ENCODE data around the gene DACH1.

The DACH1 gene

DNA sequence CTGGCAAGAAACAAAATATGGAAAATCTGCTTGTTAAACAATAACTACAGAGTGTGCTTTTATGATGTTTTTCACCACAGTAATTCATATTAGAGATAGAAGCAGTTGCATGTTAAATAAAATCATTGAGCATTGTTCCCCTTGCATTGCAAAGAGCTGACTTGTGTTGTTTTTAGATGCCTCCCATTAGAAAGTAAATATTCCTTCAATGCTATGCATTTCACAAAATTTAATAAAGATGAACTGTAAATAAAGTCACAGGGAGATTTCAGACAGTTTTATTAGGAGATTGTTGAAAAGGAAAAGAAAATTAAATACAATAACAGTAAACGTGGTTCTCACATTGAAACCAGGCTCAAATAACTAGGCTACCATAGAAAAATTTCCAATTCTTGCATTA is 429.3 kb downstream of the DACH1 start:
- ChIA-PET CTCF (no interaction called here), POLR2A (no interaction called here)
- no peak for TF ChIP-seq ZNF202 (tag by site-specific recombination; IDR thresholded peaks at IDR 0.05; ENCODE audit: borderline replicate concordance)
- TF ChIP-seq TCF7L2 (IDR thresholded peaks at IDR 0.05; ENCODE audit: borderline replicate concordance, low read depth, low read length) = no peak
- TF ChIP-seq ZBTB48 (tag by site-specific recombination; IDR thresholded peaks at IDR 0.05) = no peak
- no peak for TF ChIP-seq ZNF121 (tag by site-specific recombination; IDR thresholded peaks at IDR 0.05)
- TF ChIP-seq, protein P1, sequence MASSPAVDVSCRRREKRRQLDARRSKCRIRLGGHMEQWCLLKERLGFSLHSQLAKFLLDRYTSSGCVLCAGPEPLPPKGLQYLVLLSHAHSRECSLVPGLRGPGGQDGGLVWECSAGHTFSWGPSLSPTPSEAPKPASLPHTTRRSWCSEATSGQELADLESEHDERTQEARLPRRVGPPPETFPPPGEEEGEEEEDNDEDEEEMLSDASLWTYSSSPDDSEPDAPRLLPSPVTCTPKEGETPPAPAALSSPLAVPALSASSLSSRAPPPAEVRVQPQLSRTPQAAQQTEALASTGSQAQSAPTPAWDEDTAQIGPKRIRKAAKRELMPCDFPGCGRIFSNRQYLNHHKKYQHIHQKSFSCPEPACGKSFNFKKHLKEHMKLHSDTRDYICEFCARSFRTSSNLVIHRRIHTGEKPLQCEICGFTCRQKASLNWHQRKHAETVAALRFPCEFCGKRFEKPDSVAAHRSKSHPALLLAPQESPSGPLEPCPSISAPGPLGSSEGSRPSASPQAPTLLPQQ (tag by site-specific recombination; IDR thresholded peaks at IDR 0.05) = no peak
- TF ChIP-seq, protein P2, sequence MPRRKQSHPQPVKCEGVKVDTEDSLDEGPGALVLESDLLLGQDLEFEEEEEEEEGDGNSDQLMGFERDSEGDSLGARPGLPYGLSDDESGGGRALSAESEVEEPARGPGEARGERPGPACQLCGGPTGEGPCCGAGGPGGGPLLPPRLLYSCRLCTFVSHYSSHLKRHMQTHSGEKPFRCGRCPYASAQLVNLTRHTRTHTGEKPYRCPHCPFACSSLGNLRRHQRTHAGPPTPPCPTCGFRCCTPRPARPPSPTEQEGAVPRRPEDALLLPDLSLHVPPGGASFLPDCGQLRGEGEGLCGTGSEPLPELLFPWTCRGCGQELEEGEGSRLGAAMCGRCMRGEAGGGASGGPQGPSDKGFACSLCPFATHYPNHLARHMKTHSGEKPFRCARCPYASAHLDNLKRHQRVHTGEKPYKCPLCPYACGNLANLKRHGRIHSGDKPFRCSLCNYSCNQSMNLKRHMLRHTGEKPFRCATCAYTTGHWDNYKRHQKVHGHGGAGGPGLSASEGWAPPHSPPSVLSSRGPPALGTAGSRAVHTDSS (tag by site-specific recombination; IDR thresholded peaks at IDR 0.05) = no peak
- TF ChIP-seq ZNF521 (tag by site-specific recombination; IDR thresholded peaks at IDR 0.05) = no peak
- TF ChIP-seq, protein P3, sequence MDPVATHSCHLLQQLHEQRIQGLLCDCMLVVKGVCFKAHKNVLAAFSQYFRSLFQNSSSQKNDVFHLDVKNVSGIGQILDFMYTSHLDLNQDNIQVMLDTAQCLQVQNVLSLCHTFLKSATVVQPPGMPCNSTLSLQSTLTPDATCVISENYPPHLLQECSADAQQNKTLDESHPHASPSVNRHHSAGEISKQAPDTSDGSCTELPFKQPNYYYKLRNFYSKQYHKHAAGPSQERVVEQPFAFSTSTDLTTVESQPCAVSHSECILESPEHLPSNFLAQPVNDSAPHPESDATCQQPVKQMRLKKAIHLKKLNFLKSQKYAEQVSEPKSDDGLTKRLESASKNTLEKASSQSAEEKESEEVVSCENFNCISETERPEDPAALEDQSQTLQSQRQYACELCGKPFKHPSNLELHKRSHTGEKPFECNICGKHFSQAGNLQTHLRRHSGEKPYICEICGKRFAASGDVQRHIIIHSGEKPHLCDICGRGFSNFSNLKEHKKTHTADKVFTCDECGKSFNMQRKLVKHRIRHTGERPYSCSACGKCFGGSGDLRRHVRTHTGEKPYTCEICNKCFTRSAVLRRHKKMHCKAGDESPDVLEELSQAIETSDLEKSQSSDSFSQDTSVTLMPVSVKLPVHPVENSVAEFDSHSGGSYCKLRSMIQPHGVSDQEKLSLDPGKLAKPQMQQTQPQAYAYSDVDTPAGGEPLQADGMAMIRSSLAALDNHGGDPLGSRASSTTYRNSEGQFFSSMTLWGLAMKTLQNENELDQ (tag by site-specific recombination; IDR thresholded peaks at IDR 0.05; ENCODE audit: low read depth) = no peak
- no peak for TF ChIP-seq ZNF274 (IDR thresholded peaks at IDR 0.05; ENCODE audit: low read length)
- no peak for TF ChIP-seq ZNF274 (tag by site-specific recombination; IDR thresholded peaks at IDR 0.05; ENCODE audit: borderline replicate concordance)
- no peaks in the 10 kb centered on the region for H3K4me1 ChIP-seq (ENCODE audit: control insufficient read depth, insufficient read depth, low read length)
- no peaks in the 10 kb centered on the region for H3K9me3 ChIP-seq (ENCODE audit: control insufficient read depth, insufficient read depth, low read depth, low read length)
- H3K27ac ChIP-seq (ENCODE audit: extremely low read depth, low read depth, low read length) = no peak overlapping the region
- no peaks in the 10 kb centered on the region for H3K36me3 ChIP-seq (ENCODE audit: control insufficient read depth in 2 of 2, insufficient read depth in 1 of 2, low read length in 2 of 2)
- no peak overlapping the region for H3K4me3 ChIP-seq (ENCODE audit: low read depth, low read length)

DNA sequence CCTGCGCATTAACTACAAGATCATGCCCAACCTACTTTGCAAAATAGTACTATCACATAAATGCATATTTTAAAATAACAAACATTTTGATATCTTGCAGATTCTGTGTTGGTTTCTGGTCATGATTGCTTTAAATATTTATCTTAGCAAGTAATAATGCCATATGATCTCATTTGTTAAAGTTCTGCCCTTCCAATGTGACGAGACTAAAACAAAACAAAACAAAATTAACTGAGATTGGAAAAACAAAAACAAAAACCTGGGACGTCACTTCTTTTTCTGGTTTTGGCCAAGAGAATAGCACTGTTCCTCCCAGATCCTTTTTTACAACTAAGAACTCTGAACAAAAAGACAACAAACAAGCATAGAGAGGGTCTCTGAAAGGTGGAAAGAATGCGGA is 436.3 kb downstream of the DACH1 start:
- Histone ChIP-seq H3K4me3 (ENCODE audit: low read depth, low read length) (no peak overlapping the region), H3K9me3 (ENCODE audit: control insufficient read depth, insufficient read depth, low read depth, low read length) (no peaks in the 10 kb centered on the region), H3K4me1 (ENCODE audit: control insufficient read depth, insufficient read depth, low read length) (no peaks in the 10 kb centered on the region), H3K27ac (ENCODE audit: extremely low read depth, low read depth, low read length) (no peak overlapping the region), H3K36me3 (ENCODE audit: control insufficient read depth in 2 of 2, insufficient read depth in 1 of 2, low read length in 2 of 2) (no peaks in the 10 kb centered on the region)
- POLR2A ChIA-PET = no interaction called here
- CTCF ChIA-PET = interaction anchor here (1.5 kb wide), 1 partner anchor 449 kb away, joined by 4 read pairs; no protein-coding TSS in a partner anchor
- no peak for TF ChIP-seq REST (tag by site-specific recombination; IDR thresholded peaks at IDR 0.05)
- no peak for TF ChIP-seq ZNF830 (tag by site-specific recombination; IDR thresholded peaks at IDR 0.05; ENCODE audit: low read depth)
- TF ChIP-seq, protein P4, sequence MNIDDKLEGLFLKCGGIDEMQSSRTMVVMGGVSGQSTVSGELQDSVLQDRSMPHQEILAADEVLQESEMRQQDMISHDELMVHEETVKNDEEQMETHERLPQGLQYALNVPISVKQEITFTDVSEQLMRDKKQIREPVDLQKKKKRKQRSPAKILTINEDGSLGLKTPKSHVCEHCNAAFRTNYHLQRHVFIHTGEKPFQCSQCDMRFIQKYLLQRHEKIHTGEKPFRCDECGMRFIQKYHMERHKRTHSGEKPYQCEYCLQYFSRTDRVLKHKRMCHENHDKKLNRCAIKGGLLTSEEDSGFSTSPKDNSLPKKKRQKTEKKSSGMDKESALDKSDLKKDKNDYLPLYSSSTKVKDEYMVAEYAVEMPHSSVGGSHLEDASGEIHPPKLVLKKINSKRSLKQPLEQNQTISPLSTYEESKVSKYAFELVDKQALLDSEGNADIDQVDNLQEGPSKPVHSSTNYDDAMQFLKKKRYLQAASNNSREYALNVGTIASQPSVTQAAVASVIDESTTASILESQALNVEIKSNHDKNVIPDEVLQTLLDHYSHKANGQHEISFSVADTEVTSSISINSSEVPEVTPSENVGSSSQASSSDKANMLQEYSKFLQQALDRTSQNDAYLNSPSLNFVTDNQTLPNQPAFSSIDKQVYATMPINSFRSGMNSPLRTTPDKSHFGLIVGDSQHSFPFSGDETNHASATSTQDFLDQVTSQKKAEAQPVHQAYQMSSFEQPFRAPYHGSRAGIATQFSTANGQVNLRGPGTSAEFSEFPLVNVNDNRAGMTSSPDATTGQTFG (tag by site-specific recombination; IDR thresholded peaks at IDR 0.05; ENCODE audit: borderline replicate concordance) = no peak
- TF ChIP-seq, protein P5, sequence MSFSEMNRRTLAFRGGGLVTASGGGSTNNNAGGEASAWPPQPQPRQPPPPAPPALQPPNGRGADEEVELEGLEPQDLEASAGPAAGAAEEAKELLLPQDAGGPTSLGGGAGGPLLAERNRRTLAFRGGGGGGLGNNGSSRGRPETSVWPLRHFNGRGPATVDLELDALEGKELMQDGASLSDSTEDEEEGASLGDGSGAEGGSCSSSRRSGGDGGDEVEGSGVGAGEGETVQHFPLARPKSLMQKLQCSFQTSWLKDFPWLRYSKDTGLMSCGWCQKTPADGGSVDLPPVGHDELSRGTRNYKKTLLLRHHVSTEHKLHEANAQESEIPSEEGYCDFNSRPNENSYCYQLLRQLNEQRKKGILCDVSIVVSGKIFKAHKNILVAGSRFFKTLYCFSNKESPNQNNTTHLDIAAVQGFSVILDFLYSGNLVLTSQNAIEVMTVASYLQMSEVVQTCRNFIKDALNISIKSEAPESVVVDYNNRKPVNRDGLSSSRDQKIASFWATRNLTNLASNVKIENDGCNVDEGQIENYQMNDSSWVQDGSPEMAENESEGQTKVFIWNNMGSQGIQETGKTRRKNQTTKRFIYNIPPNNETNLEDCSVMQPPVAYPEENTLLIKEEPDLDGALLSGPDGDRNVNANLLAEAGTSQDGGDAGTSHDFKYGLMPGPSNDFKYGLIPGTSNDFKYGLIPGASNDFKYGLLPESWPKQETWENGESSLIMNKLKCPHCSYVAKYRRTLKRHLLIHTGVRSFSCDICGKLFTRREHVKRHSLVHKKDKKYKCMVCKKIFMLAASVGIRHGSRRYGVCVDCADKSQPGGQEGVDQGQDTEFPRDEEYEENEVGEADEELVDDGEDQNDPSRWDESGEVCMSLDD (tag by site-specific recombination; IDR thresholded peaks at IDR 0.05) = no peak
- TF ChIP-seq ZNF747 (tag by site-specific recombination; IDR thresholded peaks at IDR 0.05) = no peak
- TF ChIP-seq ZNF416 (tag by site-specific recombination; IDR thresholded peaks at IDR 0.05) = no peak
- TF ChIP-seq, protein P6, sequence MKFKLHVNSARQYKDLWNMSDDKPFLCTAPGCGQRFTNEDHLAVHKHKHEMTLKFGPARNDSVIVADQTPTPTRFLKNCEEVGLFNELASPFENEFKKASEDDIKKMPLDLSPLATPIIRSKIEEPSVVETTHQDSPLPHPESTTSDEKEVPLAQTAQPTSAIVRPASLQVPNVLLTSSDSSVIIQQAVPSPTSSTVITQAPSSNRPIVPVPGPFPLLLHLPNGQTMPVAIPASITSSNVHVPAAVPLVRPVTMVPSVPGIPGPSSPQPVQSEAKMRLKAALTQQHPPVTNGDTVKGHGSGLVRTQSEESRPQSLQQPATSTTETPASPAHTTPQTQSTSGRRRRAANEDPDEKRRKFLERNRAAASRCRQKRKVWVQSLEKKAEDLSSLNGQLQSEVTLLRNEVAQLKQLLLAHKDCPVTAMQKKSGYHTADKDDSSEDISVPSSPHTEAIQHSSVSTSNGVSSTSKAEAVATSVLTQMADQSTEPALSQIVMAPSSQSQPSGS (tag by site-specific recombination; IDR thresholded peaks at IDR 0.05; ENCODE audit: low read depth) = no peak
- no peak for TF ChIP-seq ZNF558 (tag by site-specific recombination; IDR thresholded peaks at IDR 0.05)
- no peak for TF ChIP-seq ZNF76 (tag by site-specific recombination; IDR thresholded peaks at IDR 0.05; ENCODE audit: borderline replicate concordance, low read depth)
